Endodermal cell (in vitro differentiated cells): ENCODE data around the gene FBXO2. TPM values are rescaled to one million over a fixed set of nuclear protein-coding genes. Genes with fewer than 3 reads are reported as not detected.

Experiments
- DNase-seq: peaks from one replicate; pipeline ENCODE4 v3.0.0-alpha.2; 2017
- H3K27ac ChIP-seq: 2 replicates; pipeline ENCODE4 v1.5.1; 2013; ENCODE audit warnings: mild to moderate bottlenecking, low read depth, low read length, moderate library complexity
- H3K27me3 ChIP-seq: 2 replicates; pipeline ENCODE4 v1.6.1; 2013; ENCODE audit warnings: mild to moderate bottlenecking, low read length, moderate library complexity; ENCODE audit not compliant: insufficient read depth, control insufficient read depth, poor library complexity, severe bottlenecking
- H3K36me3 ChIP-seq: 2 replicates; pipeline ENCODE4 v1.7.0; 2013; ENCODE audit warnings: mild to moderate bottlenecking, low read length, moderate library complexity; ENCODE audit not compliant: control insufficient read depth, insufficient read depth
- H3K4me1 ChIP-seq: one replicate; pipeline ENCODE4 v1.7.0; 2013; ENCODE audit warnings: low read length; ENCODE audit not compliant: control insufficient read depth, insufficient read depth
- H3K4me3 ChIP-seq: 2 replicates; pipeline ENCODE4 v1.5.1; 2013; ENCODE audit warnings: mild to moderate bottlenecking, low read length, moderate library complexity
- H3K9ac ChIP-seq: 2 replicates; pipeline ENCODE4 v1.6.1; 2013; ENCODE audit warnings: mild to moderate bottlenecking, low read length, moderate library complexity; ENCODE audit not compliant: poor library complexity, severe bottlenecking; ENCODE audit errors: extremely low read depth
- H3K9me3 ChIP-seq: 2 replicates; pipeline ENCODE4 v1.6.1; 2013; ENCODE audit warnings: mild to moderate bottlenecking, low read length, moderate library complexity; ENCODE audit not compliant: control insufficient read depth
- H3K27ac Mint-ChIP-seq: 2 replicates; pipeline ENCODE4 v1.8.0; 2020; ENCODE audit warnings: mixed read lengths
- H3K27me3 Mint-ChIP-seq: 2 replicates; pipeline ENCODE4 v1.8.0; 2021; ENCODE audit warnings: mild to moderate bottlenecking, mixed read lengths; ENCODE audit not compliant: insufficient read depth
- H3K36me3 Mint-ChIP-seq: 2 replicates; pipeline ENCODE4 v1.8.0; 2020; ENCODE audit warnings: low read depth, mixed read lengths
- H3K4me1 Mint-ChIP-seq: 2 replicates; pipeline ENCODE4 v1.8.0; 2020; ENCODE audit warnings: mixed read lengths
- H3K4me3 Mint-ChIP-seq: 2 replicates; pipeline ENCODE4 v1.8.0; 2020; ENCODE audit warnings: mild to moderate bottlenecking, moderate library complexity, mixed read lengths
- H3K9me3 Mint-ChIP-seq: 2 replicates; pipeline ENCODE4 v1.8.0; 2020; ENCODE audit warnings: mild to moderate bottlenecking, mixed read lengths
- WGBS, 2 experiments: methylation state at CpG; one replicate each; pipeline versions ENCODE4 v1.1.5 to v1.1.7; 2013; ENCODE audit warnings: missing lambda C conversion rate in 2 of 2, mixed read lengths in 1 of 2; ENCODE audit not compliant: insufficient coverage in 1 of 2, insufficient read length in 1 of 2; 5-methylcytosine and 5-hydroxymethylcytosine counted together
- total RNA-seq, 2 donors: library from RNA; stranded (reverse); fragmentation: NEBNext Ultra II Directional in 1 of 2; extraction: Animal tissue kit (Norgen Biotek cat#: 25700) in 1 of 2; gene quantifications; 2 replicates in 1 of 2; 3 replicates in 1 of 2; pipeline ENCODE4 v1.2.1, GENCODE V29; 2021
- TF ChIP-seq, protein P1 (sequence below): fragments of 200-600 bp; sonication (generic); conservative IDR thresholded peaks from 2 replicates; pipeline ENCODE4 v1.5.0; 2021; ENCODE audit warnings: antibody characterized with exemption, mild to moderate bottlenecking

The FBXO2 gene
- total RNA-seq, 2 donors from 2014 or later = 14.1 to 32.0 TPM

DNA sequence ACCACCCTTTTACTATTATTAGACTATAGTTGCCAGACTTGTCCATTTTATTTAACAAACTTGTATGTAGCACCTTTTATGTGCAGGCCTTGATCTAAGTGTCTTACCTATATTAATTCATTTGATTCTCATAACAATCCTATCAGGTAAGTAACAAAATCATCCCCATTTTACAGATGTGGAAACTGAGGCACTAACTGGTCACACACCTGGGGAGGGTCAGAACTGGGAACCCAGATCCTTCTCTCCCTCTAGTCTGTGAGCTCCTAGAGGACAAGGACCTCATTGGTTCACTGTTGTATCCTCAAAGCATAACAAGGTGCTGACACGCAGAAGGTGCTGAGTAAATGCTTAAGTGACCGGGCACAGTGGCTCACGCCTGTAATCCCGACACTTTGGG is 14.9 kb downstream of the FBXO2 start:
- Histone ChIP-seq H3K9ac (no peak overlapping the region), H3K4me3 (no peak overlapping the region), H3K9me3 (no peaks in the 10 kb centered on the region), H3K27me3 (no peaks in the 10 kb centered on the region), H3K4me1 (no peaks in the 10 kb centered on the region), H3K36me3 (no peaks in the 10 kb centered on the region), H3K27ac (no peak overlapping the region)
- no peak overlapping the region for H3K4me3 Mint-ChIP-seq
- peaks cover 2% of the 10 kb centered on the region for H3K9me3 Mint-ChIP-seq
- no peak overlapping the region for H3K27ac Mint-ChIP-seq
- H3K36me3 Mint-ChIP-seq = no peaks in the 10 kb centered on the region
- peaks cover 4% of the 10 kb centered on the region for H3K4me1 Mint-ChIP-seq
- no peak for DNase-seq
- TF ChIP-seq, protein P1, sequence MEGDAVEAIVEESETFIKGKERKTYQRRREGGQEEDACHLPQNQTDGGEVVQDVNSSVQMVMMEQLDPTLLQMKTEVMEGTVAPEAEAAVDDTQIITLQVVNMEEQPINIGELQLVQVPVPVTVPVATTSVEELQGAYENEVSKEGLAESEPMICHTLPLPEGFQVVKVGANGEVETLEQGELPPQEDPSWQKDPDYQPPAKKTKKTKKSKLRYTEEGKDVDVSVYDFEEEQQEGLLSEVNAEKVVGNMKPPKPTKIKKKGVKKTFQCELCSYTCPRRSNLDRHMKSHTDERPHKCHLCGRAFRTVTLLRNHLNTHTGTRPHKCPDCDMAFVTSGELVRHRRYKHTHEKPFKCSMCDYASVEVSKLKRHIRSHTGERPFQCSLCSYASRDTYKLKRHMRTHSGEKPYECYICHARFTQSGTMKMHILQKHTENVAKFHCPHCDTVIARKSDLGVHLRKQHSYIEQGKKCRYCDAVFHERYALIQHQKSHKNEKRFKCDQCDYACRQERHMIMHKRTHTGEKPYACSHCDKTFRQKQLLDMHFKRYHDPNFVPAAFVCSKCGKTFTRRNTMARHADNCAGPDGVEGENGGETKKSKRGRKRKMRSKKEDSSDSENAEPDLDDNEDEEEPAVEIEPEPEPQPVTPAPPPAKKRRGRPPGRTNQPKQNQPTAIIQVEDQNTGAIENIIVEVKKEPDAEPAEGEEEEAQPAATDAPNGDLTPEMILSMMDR = no peak
- 77 to 89% methylated on average over 4 of the region's 4 CpGs for WGBS, 2 experiments
- H3K27me3 Mint-ChIP-seq = peaks cover 4% of the 10 kb centered on the region

GRCh38 chr1:11638121-11638520 is 16.1 kb downstream of the FBXO2 start:
- no peak overlapping the region for H3K4me3 Mint-ChIP-seq
- TF ChIP-seq, protein P1 = no peak
- WGBS, 2 experiments = 67 to 77% methylated on average over 5 of the region's 5 CpGs

GRCh38 chr1:11634365-11635192 is 19.6 kb downstream of the FBXO2 start:
- H3K9me3 Mint-ChIP-seq = peaks cover 2% of the 10 kb centered on the region
- H3K27me3 Mint-ChIP-seq = peaks cover 6% of the 10 kb centered on the region
- no peaks in the 10 kb centered on the region for H3K4me1 ChIP-seq
- no peak overlapping the region for H3K27ac Mint-ChIP-seq
- TF ChIP-seq, protein P1 = no peak
- H3K36me3 Mint-ChIP-seq = no peaks in the 10 kb centered on the region
- no peaks in the 10 kb centered on the region for H3K9me3 ChIP-seq
- 85 to 87% methylated on average over 6 to 11 of the region's 11 CpGs for WGBS, 2 experiments
- no peaks in the 10 kb centered on the region for H3K4me1 Mint-ChIP-seq
- H3K9ac ChIP-seq = no peak overlapping the region
- no peaks in the 10 kb centered on the region for H3K27me3 ChIP-seq
- H3K4me3 Mint-ChIP-seq = no peak overlapping the region
- H3K27ac ChIP-seq = no peak overlapping the region
- no peak overlapping the region for H3K4me3 ChIP-seq
- H3K36me3 ChIP-seq = no peaks in the 10 kb centered on the region
- no peak for DNase-seq

More at GRCh38 chr1:11638121-11638520, 16.1 kb downstream of the FBXO2 start:
- DNase-seq = no peak
- Histone ChIP-seq H3K27me3 (no peaks in the 10 kb centered on the region), H3K9ac (no peak overlapping the region), H3K4me1 (no peaks in the 10 kb centered on the region), H3K9me3 (no peaks in the 10 kb centered on the region), H3K27ac (no peak overlapping the region), H3K4me3 (no peak overlapping the region), H3K36me3 (no peaks in the 10 kb centered on the region)
- Mint-ChIP-seq H3K4me1 (peaks cover 4% of the 10 kb centered on the region), H3K27ac (no peak overlapping the region), H3K27me3 (peaks cover 4% of the 10 kb centered on the region), H3K36me3 (no peaks in the 10 kb centered on the region), H3K9me3 (peaks cover 2% of the 10 kb centered on the region)
